Measurements from ENCODE around the gene GDAP1L1.

Gene GDAP1L1

DNA sequence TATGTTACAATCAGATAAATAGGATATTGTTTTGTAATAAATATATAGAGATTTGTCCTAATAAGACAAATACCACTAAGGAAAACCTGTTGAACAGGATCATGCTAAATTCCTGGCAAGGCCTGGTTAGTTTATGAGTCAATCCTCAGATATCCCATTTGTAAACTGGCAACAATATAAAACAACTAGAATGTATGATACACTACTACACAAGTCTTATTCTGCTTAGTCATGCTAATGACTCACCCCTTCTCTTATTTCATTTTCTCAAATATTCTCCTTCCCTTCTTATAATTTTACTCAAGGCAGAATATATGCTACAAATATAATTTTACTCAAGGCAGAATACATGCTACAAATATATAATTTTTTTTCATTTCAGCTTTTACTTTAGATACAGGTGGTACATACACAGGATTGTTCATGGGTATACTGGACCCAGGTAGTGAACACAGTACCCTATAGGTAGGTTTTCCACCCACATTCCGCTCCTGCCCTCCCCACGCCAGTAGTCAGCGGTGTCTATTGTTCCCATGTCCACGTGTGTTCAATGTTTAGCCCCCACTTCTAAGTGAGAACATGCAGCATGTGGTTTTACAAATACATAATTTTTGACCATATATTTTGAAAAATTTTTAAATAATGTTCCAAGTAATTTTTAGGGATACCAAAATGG, 42.8 kb upstream of the GDAP1L1 start:
- H3K4me3 Mint-ChIP-seq: no peak overlapping the region
- peaks cover 33% of the 10 kb centered on the region for H3K4me1 Mint-ChIP-seq
- no peak overlapping the region for H3K27ac Mint-ChIP-seq
- TF ChIP-seq, protein P1, sequence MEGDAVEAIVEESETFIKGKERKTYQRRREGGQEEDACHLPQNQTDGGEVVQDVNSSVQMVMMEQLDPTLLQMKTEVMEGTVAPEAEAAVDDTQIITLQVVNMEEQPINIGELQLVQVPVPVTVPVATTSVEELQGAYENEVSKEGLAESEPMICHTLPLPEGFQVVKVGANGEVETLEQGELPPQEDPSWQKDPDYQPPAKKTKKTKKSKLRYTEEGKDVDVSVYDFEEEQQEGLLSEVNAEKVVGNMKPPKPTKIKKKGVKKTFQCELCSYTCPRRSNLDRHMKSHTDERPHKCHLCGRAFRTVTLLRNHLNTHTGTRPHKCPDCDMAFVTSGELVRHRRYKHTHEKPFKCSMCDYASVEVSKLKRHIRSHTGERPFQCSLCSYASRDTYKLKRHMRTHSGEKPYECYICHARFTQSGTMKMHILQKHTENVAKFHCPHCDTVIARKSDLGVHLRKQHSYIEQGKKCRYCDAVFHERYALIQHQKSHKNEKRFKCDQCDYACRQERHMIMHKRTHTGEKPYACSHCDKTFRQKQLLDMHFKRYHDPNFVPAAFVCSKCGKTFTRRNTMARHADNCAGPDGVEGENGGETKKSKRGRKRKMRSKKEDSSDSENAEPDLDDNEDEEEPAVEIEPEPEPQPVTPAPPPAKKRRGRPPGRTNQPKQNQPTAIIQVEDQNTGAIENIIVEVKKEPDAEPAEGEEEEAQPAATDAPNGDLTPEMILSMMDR (IDR thresholded peaks at IDR 0.05): no peak
- no peak for DNase-seq
- peaks cover 41% of the 10 kb centered on the region for H3K36me3 Mint-ChIP-seq (ENCODE audit: low read depth)
- H3K9me3 Mint-ChIP-seq: no peaks in the 10 kb centered on the region
- no peaks in the 10 kb centered on the region for H3K27me3 Mint-ChIP-seq (ENCODE audit: low read depth, poor library complexity)

DNA sequence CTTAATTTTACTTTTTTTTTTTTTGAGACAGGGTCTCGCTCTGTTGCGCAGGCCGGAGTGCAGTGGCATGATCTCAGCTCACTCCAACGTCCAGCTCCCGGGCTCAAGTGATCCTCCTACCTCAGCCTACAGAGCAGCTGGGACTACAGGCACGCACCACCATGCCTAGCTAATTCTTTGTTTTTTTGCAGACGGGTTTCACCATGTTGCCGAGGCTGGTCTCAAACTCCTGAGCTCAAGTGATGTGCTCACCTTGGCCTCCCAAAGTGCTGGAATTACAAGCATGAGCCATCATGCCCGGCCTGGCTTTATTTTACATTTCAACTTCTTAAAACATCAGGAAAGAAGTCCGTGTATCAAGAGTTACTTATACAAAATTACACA, 42.3 kb upstream of the GDAP1L1 start:
- no peak for DNase-seq
- Mint-ChIP-seq H3K4me3 (no peak overlapping the region), H3K27me3 (ENCODE audit: low read depth, poor library complexity) (no peaks in the 10 kb centered on the region), H3K9me3 (no peaks in the 10 kb centered on the region), H3K27ac (no peak overlapping the region), H3K4me1 (peaks cover 38% of the 10 kb centered on the region), H3K36me3 (ENCODE audit: low read depth) (peaks cover 36% of the 10 kb centered on the region)
- TF ChIP-seq, protein P1 (IDR thresholded peaks at IDR 0.05): no peak

DNA sequence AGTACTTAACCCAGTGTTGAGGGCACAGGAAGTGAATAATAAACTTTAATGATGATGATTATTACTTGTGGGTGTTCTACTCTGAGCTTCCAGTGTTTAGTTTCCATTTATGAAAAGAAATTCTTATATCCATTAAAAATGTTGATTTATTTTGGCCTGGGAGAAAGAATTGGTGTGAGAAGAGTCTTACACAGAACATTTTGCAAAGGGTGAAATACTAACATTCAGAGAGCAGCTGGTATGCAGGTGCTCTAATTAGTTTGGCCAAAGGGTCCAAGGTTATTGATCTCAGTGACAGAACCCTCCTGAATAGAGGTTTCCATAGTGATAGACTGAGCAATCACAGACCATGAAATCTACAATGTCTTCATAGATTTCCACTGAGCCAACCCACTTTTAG, 41.0 kb upstream of the GDAP1L1 start:
- Mint-ChIP-seq H3K9me3 (no peaks in the 10 kb centered on the region), H3K4me1 (peaks cover 41% of the 10 kb centered on the region), H3K27ac (no peak overlapping the region), H3K4me3 (no peak overlapping the region), H3K27me3 (ENCODE audit: low read depth, poor library complexity) (no peaks in the 10 kb centered on the region), H3K36me3 (ENCODE audit: low read depth) (peaks cover 24% of the 10 kb centered on the region)
- DNase-seq: no peak
- TF ChIP-seq, protein P1 (IDR thresholded peaks at IDR 0.05): no peak

DNA sequence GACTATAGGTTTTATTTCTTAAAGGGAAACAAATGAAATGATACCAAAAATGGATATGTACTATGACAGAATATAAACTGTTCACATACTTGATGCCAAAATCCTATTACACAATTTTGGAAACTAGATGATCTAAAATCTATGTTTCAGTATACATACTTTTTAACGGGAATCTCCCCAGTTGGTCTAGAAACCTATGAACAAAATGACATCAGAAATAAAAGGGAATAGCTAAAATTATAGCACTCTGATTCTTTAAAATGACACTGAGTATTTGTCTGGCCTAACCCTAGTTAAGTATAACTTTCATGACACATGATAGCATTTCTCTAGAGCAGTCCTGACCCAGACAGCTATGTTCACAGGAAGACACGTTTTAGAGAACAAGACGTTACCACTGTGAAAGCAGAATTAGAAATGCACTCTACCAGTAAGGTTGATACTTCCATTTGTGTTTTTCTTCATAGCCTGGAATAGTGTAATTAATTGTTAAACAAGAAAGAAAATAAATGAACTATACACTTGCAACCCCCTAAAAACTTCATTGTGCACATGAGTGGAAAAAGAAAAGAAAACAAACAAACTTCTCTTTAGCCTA, 39.9 kb upstream of the GDAP1L1 start:
- Mint-ChIP-seq H3K9me3 (no peaks in the 10 kb centered on the region), H3K36me3 (ENCODE audit: low read depth) (peaks cover 15% of the 10 kb centered on the region), H3K4me3 (peak overlapping the region; percentile 96), H3K27me3 (ENCODE audit: low read depth, poor library complexity) (no peaks in the 10 kb centered on the region), H3K27ac (no peak overlapping the region), H3K4me1 (peaks cover 52% of the 10 kb centered on the region)
- DNase-seq: no peak
- TF ChIP-seq, protein P1 (IDR thresholded peaks at IDR 0.05): no peak

DNA sequence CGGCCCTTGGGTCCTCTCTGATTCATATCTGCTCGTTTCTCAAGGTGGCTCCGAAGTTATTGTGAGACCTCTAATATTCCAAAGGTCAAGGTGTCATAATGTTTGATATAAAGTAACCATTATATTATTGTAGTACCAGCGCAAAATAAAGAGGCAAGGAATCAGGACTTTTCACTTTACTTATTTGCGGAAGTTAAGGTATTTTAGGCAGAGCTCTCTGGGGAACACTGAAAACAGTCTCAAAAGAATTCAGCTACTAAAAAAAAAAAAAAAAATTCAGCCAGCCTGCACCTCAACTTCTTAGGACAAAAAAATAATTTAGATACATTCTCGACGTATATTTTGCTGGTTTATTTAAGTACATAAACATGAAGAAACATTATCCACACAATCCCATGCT, 38.9 kb upstream of the GDAP1L1 start:
- Mint-ChIP-seq H3K36me3 (ENCODE audit: low read depth) (peaks cover 7% of the 10 kb centered on the region), H3K4me3 (peak overlapping the region; percentile 96), H3K27me3 (ENCODE audit: low read depth, poor library complexity) (no peaks in the 10 kb centered on the region), H3K4me1 (peaks cover 54% of the 10 kb centered on the region), H3K27ac (no peak overlapping the region), H3K9me3 (no peaks in the 10 kb centered on the region)
- DNase-seq: no peak
- TF ChIP-seq, protein P1 (IDR thresholded peaks at IDR 0.05): no peak

DNA sequence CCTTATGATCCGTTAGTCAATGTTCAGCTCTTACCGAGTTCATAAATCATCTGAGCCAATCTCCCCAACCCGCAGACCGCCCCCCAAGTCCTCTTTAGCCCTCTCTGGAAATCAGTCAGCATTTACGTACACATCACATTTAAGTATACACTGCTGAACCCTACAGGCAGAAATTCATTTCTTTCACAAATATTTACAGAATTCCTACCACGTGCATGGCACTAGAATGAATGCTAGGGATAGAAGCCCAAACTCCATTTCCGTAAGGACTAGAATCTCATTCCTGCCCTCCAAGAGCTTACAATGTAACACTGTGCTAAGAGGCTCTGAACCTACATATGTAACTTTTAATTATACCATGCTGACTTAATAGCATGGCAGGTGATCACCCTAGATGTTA, 38.3 kb upstream of the GDAP1L1 start:
- Mint-ChIP-seq H3K9me3 (no peaks in the 10 kb centered on the region), H3K27ac (peak overlapping the region; percentile 99), H3K4me1 (peaks cover 54% of the 10 kb centered on the region), H3K36me3 (ENCODE audit: low read depth) (peaks cover 7% of the 10 kb centered on the region), H3K4me3 (peak overlapping the region; percentile 96), H3K27me3 (ENCODE audit: low read depth, poor library complexity) (no peaks in the 10 kb centered on the region)
- TF ChIP-seq, protein P1 (IDR thresholded peaks at IDR 0.05): no peak
- no peak for DNase-seq
